HT1080 (cell line): ENCODE data around the gene PRG3. TPM values are rescaled to one million over a fixed set of nuclear protein-coding genes. Genes with fewer than 3 reads are reported as not detected.

Experiments
- DNase-seq: peaks from one replicate; pipeline ENCODE4 v3.0.0-alpha.2; 2015; ENCODE audit warnings: low read depth
- polyA plus RNA-seq, 2 experiments: library from polyadenylated mRNA; depleted of rRNA; stranded (reverse); fragments of >200 nt; gene quantifications; 2 replicates each; pipeline ENCODE4 v1.2.3, GENCODE V29; 2015
- total RNA-seq: library from RNA; depleted of rRNA; stranded (reverse); fragments of >200 nt; shearing (Covaris generic); gene quantifications from 2 replicates; pipeline ENCODE4 v1.2.3, GENCODE V29; 2014; rRNA removed

The PRG3 gene
- total RNA-seq = not detected in 2 replicates
- not detected in 2 replicates for polyA plus RNA-seq (2015; cell fraction: cytosol; rRNA removed)
- not detected in 2 replicates for polyA plus RNA-seq (2015; cell fraction: nucleus; rRNA removed)

DNA sequence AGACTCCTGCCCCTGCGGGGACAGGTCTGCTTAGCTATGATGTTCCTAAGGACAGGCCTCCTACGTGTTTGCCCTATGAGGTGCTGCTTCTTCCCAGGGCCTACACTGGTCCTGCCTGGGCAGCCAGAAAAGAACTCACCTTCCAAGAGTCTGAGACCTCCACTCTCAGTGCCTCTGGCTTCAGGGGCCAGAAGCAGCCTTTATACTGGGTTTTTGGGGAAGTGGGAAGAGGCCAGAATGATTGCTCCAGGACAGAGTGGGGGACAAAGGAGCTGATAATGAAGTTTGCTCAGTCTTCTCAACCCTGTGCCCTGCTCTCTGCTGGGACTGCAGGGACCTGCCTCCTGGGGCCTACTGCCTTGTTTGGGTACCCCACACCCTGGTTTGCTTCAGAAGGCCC is at the start of gene PRG3:
PRG3 (minus strand) TSS at position 176 of the 400 bp plus-strand sequence. CDS start 442 bp downstream, outside the sequence.
- DNase-seq = no peak

DNA sequence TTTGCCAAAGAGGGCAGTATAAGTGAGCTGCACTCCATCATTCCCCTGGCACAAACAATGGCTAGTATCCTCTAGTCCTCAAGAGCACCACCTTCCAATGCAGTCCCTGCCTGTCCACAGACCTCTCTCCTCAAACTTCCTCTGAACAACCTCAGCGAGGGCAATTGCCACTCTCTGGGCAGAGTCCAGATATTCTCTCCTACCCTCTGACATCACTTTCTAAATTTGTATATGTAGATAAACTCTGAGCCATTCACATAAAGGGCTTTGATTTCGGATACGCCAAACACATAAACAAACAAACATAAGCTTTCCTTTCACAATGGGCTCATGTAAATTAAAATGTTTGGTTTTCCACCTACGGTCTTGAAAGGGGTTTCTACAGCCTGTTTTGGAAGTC is 49.0 kb upstream of the PRG3 start:
- DNase-seq = no peak

DNA sequence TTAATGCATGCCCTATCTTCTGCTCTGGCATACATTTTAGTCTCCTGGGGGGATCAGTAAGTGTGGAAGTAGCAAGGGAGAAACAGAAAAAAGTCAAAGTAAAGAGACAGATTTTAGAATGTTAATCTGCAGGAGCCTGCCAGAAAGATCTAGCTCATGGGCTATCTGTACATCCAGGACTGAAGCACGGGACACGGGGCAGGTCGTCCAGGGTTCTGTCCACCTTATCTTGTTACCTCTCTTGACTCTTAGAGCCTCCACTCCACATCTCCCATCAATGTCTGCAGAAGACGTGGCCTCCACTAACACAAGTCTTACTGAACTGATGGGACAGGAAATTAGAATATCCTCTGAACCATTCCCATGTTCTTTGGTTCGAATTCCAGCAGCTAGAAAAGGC is 47.7 kb upstream of the PRG3 start:
- DNase-seq = no peak

- no peak for DNase-seq
Observed at GRCh38 chr11:57427727-57428082, 46.8 kb upstream of the PRG3 start.

GRCh38 chr11:57426929-57427726 is 46.2 kb upstream of the PRG3 start, which contains the start of gene SLC43A3:
SLC43A3 (minus strand) TSS chr11:57427121; CDS start chr11:57426172, 949 bp downstream.
- peak; percentile 79 for DNase-seq

DNA sequence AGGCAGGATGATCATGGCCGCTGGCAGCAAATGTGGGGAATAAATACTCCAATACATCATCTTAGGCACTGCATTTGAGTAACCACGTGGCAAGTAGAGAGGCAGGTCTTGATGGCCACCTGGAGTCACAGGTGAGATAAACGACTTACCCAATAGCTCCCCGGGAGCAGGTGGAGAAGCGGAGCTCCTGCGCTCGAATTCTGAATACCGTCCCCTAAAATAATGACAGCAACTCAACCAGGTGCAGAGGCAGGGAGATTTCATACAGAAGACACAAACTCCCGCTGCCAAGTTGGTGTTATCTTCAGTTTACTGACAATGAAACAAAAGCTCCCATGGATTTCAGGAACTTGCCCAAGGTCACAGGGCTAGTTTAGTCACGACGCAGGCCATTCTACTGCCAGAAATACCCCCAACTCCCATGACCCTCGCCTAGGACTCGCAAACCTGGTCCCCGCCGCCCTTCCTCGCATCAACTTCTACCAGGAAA is 45.5 kb upstream of the PRG3 start:
- no peak for DNase-seq

DNA sequence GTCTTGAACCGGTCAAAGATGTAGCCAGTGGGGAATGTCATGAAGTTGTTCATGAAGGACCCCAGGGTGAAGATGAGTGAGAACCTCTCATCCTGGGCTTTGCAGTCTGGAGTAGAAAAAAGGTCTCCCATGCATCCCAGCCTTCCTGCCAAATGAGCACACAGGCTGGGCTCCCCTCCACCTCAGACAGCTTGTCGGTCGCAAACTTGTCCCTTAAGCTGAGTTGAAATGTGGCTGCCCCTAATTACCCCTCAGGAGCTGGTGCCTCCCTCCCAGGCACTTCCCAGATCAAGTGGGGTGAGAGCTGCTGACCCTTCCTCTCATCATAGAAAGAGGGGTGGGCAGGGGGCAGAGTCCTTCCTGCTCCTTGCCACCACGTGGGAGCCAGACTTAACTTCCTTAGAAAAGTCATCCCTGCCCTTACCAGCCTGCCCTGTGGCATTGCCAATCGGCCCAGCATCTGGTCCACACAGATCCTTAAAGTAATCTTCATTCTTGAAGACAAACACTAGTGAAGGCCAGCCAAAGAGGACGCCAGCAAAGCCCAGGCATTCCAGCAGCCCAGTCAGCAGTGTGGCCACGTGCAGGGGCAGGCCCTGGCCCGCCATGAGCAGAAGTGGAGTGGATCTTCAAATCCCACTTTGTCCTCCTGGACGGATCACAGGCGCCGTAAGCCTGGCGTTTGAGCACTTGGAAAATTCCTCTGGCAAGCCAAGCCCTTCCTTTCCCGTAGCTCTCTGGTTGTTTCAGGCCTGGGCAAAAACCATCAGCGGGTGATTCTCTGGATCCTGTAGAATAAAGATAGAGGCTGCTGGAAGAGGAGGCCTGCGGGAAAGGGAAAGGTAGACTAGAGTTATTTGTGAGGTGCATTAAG is 44.9 kb upstream of the PRG3 start:
- DNase-seq = no peak

DNA sequence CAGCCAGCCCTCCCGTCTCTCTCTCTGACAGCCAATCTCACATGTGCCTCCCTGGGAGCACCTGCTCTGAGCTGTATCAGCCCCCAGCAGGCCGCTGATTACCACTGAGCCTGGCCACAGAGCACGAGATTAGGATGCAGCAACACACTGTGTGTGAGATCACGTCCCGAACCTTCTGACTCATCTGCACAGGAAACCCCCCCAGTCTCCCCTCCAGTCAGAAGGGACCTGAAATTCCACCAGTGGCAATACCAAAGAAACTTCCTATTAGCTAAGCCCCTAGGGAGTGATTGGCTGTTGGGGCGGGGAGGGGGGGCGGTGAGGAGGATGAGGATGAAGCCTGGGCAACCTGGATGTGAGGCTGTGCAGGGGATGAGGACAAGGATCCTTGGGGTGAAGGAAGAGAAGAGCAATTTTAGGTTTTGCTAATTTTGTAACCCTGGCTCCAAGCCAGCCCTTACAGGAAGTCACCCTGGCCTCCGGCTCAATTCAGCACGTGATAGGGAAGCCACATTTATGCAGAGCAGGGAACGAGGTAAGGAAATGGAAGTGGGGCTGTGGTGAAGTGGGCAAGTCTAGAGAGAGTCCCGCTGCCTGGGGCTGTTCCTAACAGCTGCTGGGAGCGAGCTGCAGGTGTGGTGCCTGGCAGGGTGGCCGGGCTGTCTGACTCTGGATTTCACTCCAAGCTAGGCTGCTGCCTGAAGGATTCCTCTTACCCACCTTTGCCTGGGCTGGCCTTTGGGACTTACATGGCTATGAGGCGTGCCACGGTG is 44.0 kb upstream of the PRG3 start:
- DNase-seq = peak; percentile 99

DNA sequence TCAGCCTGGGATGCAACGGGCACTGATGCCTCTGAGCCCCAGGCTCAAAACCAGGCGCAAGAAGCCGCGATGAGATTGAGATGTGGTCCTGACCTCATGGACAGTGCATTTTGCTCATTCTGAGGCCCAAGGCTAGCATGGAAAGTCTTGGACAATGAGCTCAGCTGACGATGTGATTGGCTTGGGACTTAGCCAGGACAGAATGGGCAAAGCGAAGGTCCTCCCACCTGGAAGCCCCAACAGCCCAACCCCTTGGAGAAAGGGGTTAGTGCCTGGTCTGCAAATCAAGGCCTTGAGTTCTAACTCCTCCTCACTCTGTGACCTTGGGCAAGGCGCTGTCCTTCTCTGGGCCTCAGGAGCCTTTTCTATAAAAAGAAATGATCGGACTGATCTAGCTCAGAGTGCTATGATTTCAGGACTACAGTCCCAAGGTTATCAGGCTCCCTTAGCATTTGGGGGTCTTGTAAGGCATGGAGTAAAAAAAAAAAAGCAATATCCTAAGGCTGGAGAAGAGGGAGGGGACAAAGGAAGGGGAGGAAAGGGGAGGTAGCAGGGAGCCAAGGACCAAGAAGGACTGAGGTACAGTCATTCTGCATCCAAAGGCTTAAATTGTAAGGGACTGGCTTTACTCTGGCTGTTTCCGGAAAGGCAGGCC is 43.3 kb upstream of the PRG3 start:
- no peak for DNase-seq

DNA sequence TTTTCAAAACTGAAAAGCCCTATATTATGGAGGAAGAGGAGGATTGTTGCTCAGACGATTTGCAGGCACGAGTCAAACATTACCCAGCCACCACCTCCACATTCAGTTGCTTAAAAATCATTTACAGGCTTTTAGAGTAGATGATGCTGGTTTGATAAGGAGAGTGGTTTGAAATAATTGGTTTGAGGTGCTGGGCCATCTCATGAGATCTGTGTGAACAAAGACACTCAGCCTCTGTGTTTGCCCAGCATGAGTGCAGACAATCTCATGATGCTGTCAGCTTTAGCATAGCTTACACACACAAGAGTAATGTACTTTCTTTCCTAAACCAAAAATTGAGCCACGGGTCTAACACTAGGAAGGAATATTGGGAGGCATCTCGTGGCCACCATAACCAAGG is 41.7 kb upstream of the PRG3 start:
- no peak for DNase-seq

- no peak for DNase-seq
Observed at GRCh38 chr11:57421805-57422204, 40.9 kb upstream of the PRG3 start.

DNA sequence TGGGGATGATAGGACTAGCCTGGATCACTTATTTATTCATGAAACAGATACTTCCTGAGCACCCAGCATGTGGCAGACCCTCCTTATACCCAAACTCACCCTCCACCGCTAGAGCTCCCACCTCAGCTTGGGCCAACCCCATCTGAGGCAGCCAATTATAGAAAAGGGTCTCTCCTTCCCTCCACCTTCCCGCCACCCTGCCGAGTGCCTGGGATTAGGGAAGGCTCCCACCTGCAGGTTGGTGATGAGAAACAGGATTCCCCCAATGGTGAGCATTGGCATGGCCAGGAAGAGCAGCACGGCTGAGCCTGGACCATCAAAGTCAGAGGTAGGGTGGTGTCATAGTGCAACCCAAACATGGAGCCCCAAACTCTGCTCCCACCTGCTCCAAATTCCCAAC is 40.1 kb upstream of the PRG3 start:
- DNase-seq = no peak

- DNase-seq = no peak
Observed at GRCh38 chr11:57419146-57419545, 38.2 kb upstream of the PRG3 start.

- DNase-seq = peak; percentile 36
Observed at GRCh38 chr11:57418131-57418530, 37.2 kb upstream of the PRG3 start.

DNA sequence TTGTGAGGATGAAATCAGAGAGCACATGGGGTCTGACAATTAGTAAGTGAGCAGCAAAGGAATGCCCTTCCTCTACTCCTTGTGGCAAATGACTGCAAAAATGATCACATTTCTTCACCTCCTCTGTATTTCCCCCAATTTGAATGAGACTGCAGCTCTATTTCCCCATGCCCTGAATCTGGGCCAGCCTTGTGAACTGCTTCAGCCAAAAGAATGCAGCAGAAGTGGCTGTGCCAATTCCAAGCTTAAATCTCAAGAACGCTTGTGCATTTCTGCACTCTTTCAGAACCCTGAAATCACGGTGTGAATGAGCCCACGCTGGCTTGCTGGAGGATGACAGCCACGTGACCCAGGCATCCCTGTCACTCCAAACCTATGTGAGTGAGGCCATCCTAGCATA is 36.1 kb upstream of the PRG3 start:
- DNase-seq = no peak

DNA sequence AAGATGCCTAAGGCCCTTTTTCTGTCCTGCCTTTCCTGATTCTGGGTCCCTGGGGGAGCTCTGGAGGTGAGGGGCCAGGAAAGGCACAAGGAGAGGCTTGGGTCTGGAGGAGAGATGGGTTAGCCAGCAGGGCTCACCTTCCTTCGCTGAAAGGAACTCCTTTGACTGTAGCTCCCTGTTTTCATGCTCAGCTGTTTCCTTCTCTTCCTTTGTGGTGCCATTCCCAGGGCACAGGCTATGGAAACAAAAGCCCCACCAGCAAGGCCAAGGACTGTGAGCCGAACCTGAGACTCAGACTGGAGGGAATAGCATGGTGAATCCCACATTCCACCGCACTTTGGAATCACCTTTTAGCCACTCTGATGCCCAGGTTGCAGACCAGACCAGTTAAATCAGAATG is 35.5 kb upstream of the PRG3 start:
- DNase-seq = no peak

GRCh38 chr11:57414612-57415212 is 33.8 kb upstream of the PRG3 start:
- no peak for DNase-seq

- DNase-seq = peak; percentile 15
Observed at GRCh38 chr11:57413681-57414080, 32.7 kb upstream of the PRG3 start.

DNA sequence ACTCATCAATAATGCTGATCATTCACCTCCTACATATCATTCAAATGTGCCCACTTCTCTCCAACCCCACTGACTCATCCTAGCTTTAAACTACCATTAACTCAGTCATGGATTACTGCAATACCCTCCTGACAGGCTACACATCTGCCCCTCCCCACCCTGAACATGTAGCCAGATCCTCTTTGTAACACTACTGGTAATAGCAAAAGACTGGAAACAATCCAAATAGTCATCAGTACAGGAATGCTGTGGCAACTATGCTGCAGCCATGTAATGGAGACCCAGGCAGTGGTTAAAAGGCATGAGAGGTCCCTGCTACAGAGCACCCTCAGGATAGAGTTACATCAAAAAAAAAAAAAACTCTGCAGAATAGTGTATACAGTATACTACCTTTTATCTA is 29.3 kb upstream of the PRG3 start:
- DNase-seq = peak; percentile 79
